Epithelial cell of proximal tubule (primary cell): ENCODE results near the gene MEG3. TPM values are rescaled to one million over a fixed set of nuclear protein-coding genes. Genes with fewer than 3 reads are reported as not detected.

Experiments
- DNase-seq: peaks from one replicate; pipeline ENCODE4 v3.0.0-alpha.2; 2011; ENCODE audit warnings: low read depth
- H3K4me3 ChIP-seq: 2 replicates; pipeline ENCODE4 v1.5.1; 2011; ENCODE audit warnings: low read depth, mild to moderate bottlenecking, low read length
- total RNA-seq: library from RNA; depleted of rRNA; stranded (reverse); fragments of >200 nt; gene quantifications from 2 replicates; pipeline ENCODE4 v1.2.3, GENCODE V29; 2015
- TF ChIP-seq, protein P1 (sequence below): conservative IDR thresholded peaks from 2 replicates; pipeline ENCODE4 v1.5.1; 2012; ENCODE audit warnings: low read depth, mild to moderate bottlenecking, low read length

The MEG3 gene
- 7.2 and 26.0 TPM in 2 replicates for total RNA-seq

DNA sequence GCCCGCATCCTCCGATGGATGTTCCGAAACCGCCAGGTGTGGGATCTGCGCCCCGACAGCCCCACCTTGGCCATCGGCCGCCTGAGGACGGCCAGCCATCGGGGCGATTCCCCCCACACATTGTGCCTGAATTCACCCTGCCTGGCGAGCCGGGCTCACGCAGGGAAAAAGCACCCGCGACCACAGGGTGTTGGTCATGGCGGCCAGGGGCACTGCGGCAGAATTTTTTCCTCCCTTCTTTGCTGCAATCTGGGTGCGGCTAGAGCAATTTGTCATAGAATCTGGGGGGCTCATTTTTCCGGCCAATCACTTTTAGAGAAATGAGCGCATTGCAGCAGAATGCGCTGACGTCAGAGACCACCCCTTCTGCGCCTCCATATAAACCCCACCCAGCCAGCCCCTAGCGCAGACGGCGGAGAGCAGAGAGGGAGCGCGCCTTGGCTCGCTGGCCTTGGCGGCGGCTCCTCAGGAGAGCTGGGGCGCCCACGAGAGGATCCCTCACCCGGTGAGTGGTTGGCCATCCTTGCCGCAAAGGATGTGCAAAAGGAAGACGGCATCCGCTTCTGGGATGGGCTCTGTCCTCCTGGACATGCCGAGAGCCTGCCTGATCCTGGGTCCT is at the start of gene MEG3:
MEG3 (plus strand) TSS at position 406 of the 619 bp plus-strand sequence.
- TF ChIP-seq, protein P1, sequence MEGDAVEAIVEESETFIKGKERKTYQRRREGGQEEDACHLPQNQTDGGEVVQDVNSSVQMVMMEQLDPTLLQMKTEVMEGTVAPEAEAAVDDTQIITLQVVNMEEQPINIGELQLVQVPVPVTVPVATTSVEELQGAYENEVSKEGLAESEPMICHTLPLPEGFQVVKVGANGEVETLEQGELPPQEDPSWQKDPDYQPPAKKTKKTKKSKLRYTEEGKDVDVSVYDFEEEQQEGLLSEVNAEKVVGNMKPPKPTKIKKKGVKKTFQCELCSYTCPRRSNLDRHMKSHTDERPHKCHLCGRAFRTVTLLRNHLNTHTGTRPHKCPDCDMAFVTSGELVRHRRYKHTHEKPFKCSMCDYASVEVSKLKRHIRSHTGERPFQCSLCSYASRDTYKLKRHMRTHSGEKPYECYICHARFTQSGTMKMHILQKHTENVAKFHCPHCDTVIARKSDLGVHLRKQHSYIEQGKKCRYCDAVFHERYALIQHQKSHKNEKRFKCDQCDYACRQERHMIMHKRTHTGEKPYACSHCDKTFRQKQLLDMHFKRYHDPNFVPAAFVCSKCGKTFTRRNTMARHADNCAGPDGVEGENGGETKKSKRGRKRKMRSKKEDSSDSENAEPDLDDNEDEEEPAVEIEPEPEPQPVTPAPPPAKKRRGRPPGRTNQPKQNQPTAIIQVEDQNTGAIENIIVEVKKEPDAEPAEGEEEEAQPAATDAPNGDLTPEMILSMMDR: no peak
- DNase-seq: no peak
- H3K4me3 ChIP-seq: no peak within 1 kb of the TSS

DNA sequence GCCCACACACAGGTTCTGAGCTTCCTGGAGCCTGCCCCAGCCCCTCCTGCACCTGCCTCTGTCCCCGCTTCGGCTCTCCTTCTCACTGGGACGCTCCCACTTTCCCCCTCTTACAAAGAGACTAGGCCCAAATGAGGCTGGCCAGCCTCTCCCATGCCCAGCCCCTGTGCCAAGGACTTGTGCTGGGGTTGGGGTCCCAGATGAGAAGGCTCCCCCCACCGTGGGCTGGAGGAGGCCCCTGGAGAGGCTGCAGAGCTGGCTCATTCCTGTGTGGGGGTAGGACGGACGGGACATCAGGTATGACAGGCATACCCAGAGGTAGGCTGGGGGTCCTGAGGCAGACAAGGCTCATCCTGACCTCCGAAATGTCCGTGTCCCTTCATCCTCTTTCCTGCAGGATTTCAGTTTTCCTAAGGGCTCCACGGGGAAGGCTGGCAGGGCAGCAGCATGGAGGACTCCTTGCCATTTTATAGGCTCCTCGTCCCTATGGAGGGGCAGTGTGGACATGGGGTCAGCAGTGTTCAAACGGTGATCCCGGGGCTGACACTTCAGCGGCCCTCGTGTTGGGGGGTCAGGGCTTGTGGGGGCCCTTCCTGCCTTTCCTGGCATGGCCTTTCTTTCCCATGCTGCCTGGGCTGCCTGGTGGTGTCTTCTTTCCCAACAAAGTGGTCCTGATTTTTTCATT is 49.1 kb upstream of the MEG3 start:
- no peak overlapping the region for H3K4me3 ChIP-seq
- no peak for DNase-seq
- TF ChIP-seq, protein P1: no peak

DNA sequence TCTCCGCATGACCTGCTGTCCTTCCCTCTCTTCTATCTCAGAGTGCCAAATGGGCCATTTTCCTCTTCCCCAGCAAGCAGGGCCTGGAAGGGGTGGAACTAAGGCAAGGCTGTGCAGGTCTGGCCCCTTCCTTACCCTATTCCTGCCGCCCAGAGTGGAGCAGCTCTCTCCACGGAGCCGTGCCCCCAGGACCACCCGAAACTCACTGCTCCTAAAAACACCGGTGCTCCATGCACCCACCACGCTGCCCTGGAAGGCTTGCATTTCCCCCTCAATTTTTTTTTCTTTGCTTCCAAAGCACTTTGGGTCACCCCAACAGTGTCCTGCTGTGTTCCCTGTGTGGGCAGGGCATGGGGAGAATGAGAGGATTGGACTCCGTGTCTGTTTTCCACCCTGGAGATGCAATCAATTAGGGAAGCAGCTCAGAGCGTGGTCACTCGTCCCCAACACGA is 48.5 kb upstream of the MEG3 start:
- no peak for DNase-seq
- no peak overlapping the region for H3K4me3 ChIP-seq
- TF ChIP-seq, protein P1: no peak

DNA sequence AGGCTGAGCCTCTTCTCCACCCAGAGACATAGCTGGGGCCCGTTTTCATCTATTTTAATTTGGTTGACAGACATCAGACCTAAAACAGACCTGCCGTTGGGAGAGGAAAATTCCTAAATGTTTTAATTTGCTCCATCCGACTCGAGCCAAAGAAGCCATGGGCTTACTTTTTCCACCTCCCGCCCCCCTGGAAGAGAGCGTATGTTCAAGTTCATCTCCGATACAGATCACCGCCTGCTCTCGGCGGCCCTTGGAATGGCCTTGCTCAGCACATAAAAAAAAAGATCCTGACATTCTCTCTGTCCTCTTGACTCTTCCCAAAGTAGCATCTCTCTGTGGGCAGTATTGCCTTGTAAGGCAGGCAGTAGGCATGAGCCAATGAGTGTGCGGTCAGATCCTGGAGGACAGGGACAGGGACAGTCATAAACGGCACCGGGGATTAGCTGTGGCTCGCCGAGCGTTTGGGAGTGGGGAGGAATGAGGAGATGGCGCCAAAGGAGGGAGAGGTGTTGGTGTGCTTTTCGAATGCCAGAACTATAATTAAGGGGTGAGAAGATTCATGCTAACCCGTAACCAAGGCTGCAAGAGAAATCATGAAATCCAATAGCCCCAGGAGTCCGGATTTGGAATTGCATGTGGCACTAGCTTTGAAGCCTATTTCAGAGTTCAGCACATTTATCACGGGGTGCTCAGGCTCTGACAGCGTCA is 47.9 kb upstream of the MEG3 start:
- no peak for DNase-seq
- H3K4me3 ChIP-seq: no peak overlapping the region
- TF ChIP-seq, protein P1: no peak

DNA sequence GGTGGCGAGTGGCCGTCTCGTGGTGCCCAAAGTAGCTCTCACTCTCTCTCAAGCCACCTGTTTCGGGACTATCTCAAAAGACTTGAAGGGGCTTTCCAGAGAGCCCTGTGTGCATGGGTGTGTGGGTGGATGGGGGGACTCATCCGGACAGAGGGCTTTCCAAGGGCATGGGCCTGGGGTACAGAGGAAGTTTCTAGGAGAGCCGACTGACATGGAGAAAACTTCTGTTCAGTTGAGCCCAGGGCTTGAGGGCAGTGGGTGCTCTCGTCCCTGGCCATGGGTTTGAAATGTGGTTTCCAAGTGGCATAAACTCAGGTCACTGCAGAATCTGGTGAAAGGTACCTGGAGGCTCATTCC is 47.4 kb upstream of the MEG3 start:
- DNase-seq: no peak
- TF ChIP-seq, protein P1: no peak

DNA sequence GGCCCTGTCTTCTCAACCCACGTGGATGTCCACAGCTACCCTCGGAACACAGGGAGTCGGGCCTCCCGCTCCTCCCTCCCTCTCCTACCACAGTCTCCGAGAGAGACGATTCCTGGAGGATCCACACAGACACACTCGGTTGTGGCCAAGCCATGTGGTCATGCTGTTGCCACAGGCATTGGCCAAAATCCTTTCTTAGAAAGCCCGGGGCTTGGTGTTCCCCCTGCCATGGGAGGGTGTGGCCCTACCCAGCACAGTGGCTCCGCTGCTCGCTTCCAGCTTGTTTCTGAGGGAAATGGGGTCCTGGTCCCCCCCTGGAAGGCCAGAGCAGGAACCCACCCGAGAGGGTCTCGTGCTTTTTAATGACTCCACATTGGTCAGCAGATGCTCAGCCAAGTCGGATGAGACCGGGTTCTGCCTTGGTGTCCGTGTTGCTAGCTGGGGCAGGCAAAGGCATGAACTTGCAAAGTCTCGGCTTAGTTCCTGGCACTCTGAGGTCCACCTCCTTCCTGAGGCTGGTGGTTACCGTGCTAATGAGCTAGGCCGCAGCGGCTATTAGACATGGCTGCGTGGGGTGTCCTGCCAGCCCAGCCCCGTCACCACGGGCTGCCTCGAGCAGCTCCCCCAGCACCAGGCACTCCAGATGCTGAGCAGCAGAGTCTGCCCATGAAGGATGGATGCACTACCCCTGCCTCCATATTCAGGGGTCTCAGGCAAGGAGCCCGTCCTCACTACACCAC is 46.8 kb upstream of the MEG3 start:
- no peak for DNase-seq
- TF ChIP-seq, protein P1: no peak
- no peak overlapping the region for H3K4me3 ChIP-seq

More for the DNA sequence above, 47.4 kb upstream of the MEG3 start:
- H3K4me3 ChIP-seq: no peak overlapping the region
